GM19239 (cell line): Measurements from ENCODE around the gene FGR.

Experiments
- DNase-seq: peaks from one replicate; pipeline ENCODE4 v3.0.0; 2011; ENCODE audit warnings: low spot score; ENCODE audit not compliant: insufficient read length
- FAIRE-seq: peaks from 2 replicates; lab custom pipeline; 2011; peaks lifted over from hg19 to GRCh38; lab: Jason Lieb, UNC

The FGR gene

GRCh38 chr1:27592931-27593677 lies 41.9 kb downstream of the FGR start:
- DNase-seq (no peak), FAIRE-seq (no peak)

GRCh38 chr1:27592232-27592930 lies 42.6 kb downstream of the FGR start:
- DNase-seq (no peak), FAIRE-seq (no peak)

DNA sequence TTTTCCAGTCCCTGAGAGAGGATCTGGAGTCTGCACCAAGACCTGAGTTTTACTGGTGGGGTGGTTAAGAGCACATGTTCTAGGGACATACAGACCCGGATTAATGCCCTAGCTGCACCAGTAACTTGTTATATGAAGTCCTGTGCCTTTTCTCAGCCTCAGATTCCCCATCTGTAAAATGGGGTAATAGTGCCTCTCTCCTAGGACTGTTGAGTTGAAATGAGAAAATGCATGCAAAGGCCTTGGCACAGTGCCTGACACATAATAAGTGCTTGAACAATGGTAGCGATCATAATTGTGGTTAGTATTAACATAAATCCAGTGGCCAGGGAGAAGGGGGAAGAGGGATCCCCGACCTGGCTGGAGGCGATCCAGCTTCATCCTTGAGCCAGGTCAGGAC lies 43.4 kb downstream of the FGR start:
- FAIRE-seq (no peak), DNase-seq (no peak)

DNA sequence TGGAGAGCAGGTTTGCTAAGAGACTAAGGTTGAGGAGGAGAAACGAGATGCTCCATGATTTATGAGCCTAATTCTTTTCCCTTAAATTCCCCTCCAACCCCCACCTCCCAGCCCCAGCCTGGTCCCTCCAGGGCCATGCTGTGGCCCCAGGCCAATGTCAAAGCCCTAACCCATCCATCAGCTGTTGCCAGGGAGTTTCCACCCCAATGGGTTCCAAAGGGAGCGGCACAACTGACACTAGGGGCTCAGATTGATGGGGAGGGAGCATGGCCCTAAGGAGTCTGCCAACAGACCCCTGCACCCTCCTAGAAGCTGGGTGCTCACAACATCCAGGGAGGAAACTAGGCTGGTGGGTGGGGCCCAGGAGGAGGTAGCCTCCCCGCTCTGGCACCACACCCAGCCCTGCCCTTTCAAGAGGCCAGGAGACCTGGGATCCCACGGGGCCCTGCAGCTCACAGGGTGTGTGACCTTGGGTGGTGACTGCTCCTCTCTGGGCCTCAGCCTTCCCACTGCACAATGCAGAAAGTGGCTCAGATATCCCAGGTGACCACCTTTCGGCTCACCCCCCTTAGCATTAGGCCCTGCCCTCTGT lies 44.0 kb downstream of the FGR start:
- DNase-seq (no peak), FAIRE-seq (no peak)

- DNase-seq (no peak), FAIRE-seq (no peak)
These were observed 45.1 kb downstream of the FGR start for GRCh38 chr1:27589841-27590426.

DNA sequence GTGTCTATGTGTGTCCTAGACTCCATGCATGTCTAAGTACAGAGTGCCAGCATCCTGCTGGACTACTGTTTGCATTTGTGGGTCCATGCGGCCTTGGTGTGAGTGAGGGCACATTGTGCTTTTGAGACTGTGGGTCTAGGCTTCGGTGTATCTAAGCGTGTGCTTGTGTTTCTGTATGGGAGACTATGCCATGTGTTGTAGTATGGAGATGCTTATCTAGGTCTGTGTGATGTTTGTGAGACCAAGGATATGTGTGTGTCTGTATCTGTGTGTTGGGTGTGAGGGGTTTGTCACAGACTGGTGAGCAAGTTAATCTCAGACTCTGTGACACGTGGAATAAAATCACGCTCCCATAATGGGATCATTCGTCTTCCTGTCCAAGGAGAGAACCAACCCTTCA lies 45.5 kb downstream of the FGR start:
- FAIRE-seq (no peak), DNase-seq (no peak)

- FAIRE-seq, result no peak
- DNase-seq, result no peak
These were observed 46.4 kb downstream of the FGR start for GRCh38 chr1:27588256-27589232.

DNA sequence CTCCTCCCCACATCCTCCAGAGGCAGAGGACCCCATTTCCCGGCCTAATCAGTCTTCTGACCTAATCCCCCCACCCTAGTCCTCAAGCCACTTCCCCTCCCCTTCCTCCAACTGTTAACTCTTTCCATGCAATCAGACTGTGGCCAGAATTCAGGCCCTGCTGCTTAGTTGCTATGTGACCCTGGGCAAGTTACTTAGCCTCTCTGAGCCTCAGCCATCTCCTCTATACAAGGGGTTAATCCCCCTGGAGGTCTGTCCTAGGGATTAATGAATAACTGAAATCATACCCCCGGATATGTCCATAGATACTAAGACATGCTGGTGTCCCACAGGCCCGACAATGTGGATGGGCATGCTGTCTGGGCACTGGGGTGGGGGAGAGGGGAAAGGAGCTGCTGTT lies 49.3 kb downstream of the FGR start:
- no peak for FAIRE-seq
- no peak for DNase-seq

GRCh38 chr1:27584453-27584852 lies 50.5 kb downstream of the FGR start:
- no peak for FAIRE-seq
- no peak for DNase-seq

- FAIRE-seq (no peak), DNase-seq (no peak)
These were observed 51.5 kb downstream of the FGR start for GRCh38 chr1:27583479-27583878.

- DNase-seq, result no peak
- FAIRE-seq, result no peak
These were observed 53.2 kb downstream of the FGR start for GRCh38 chr1:27581823-27582243.

- no peak for FAIRE-seq
- DNase-seq, result no peak
These were observed 57.3 kb downstream of the FGR start for GRCh38 chr1:27577504-27578188.

- DNase-seq, result no peak
- FAIRE-seq, result no peak
These were observed 58.2 kb downstream of the FGR start for GRCh38 chr1:27576806-27577227.

GRCh38 chr1:27575840-27576331 lies 59.1 kb downstream of the FGR start:
- peak; percentile 70 for DNase-seq
- FAIRE-seq, result no peak

- no peak for DNase-seq
- no peak for FAIRE-seq
These were observed 59.8 kb downstream of the FGR start for GRCh38 chr1:27574871-27575831.

GRCh38 chr1:27574001-27574781 lies 60.8 kb downstream of the FGR start:
- DNase-seq (no peak), FAIRE-seq (no peak)

DNA sequence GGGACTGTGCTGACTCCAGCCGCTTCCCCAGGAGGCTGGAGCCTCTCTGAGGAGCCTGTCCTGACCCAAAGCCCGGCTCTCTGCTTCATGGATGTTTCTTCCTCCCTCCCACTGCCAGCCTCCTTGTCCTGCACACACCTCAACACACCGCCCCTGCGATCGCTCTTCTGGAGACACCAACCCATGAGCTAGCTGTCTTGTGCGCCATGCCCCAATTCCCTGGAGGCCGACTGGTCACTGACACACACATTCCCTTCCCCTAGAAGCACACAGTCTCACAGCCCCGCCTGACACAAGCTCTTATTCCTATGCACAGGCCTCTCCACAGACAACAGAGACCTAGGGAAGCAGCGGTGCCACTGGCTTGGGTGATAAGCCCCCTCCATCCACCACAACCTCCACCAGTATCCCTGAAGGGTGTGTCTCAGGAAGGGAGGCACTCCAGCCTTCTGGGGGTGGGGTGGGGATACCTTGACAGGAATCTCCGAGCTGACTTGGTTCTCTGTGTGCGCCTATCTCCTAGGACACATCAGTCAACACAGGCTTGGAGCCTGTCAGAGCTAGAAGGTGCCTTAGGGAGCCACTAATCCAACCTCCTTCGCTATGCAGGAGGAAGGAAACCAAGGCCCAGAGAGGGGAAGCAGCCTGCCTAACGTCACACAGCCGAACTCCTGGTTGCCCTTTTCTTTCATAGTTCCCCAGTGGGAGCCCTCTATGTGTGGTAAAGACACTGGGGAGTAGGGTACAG lies 62.1 kb downstream of the FGR start:
- DNase-seq, result no peak
- no peak for FAIRE-seq
